ENCODE results near the gene SLC29A2. TPM values are rescaled to one million over a fixed set of nuclear protein-coding genes. Genes with fewer than 3 reads are reported as not detected.

Gene SLC29A2
- total and polyA plus RNA-seq, 2 of the 8 experiments (the other 6 are each of a cell fraction or from before 2014, with no cell fraction given), result 29.3 to 31.6 TPM

GRCh38 chr11:66408488-66409214, 37.1 kb upstream of the SLC29A2 start (continued):
- peak; percentile 43; the same call in 1 of the 2 replicates for TF ChIP-seq E2F6 (IDR thresholded peaks at IDR 0.05)
- no peak for TF ChIP-seq ZNF274 (IDR thresholded peaks at IDR 0.05; ENCODE audit: borderline replicate concordance, extremely low read depth, low read length)
- TF ChIP-seq TCF12 (IDR thresholded peaks at IDR 0.05; ENCODE audit: low read depth, low read length), result no peak
- TF ChIP-seq HDAC6 (IDR thresholded peaks at IDR 0.05; ENCODE audit: low read depth, low read length), result no peak
- no peak for TF ChIP-seq KDM5A (IDR thresholded peaks at IDR 0.05; ENCODE audit: low read length)
- TF ChIP-seq CTCF (IDR thresholded peaks at IDR 0.05; ENCODE audit: control extremely low read depth in 1 of 3, insufficient read depth in 1 of 3, low read depth in 1 of 3, low read length in 3 of 3), result peak; percentile 99 to 100 (median 100)
- TF ChIP-seq POLR2AphosphoS5 (IDR thresholded peaks at IDR 0.05; ENCODE audit: low read depth, low read length), result 0 out of 2 replicates have a peak, but pooled peaks have one; percentile 39
- TF ChIP-seq KDM4A (IDR thresholded peaks at IDR 0.05; ENCODE audit: low read depth, low read length, severe bottlenecking), result peak; percentile 61
- peak; percentile 10 for TF ChIP-seq NANOG (IDR thresholded peaks at IDR 0.05; ENCODE audit: insufficient read depth, low read depth, low read length, poor library complexity, severe bottlenecking)
- peak; percentile 66; the same call in 1 of the 2 replicates for TF ChIP-seq TBP (IDR thresholded peaks at IDR 0.05; ENCODE audit: low read depth, low read length)
- no peak for TF ChIP-seq RXRA (IDR thresholded peaks at IDR 0.05; ENCODE audit: insufficient read depth, low read depth, low read length)
- TF ChIP-seq CREB1 (IDR thresholded peaks at IDR 0.05), result peak; percentile 83
- TF ChIP-seq POLR2A (IDR thresholded peaks at IDR 0.05; ENCODE audit: control extremely low read depth in 1 of 2, low read depth in 2 of 2, low read length in 2 of 2), result peak in 1 of 2 experiments; percentile 54; a peak in 2 of 3 replicates
- no peak for TF ChIP-seq GTF2F1 (IDR thresholded peaks at IDR 0.05; ENCODE audit: borderline replicate concordance, low read depth, low read length)
- no peak for TF ChIP-seq PHF8 (conservative IDR thresholded peaks at IDR 0.05; ENCODE audit: low read depth, low read length)
- TF ChIP-seq HDAC2 (IDR thresholded peaks at IDR 0.05; ENCODE audit: borderline replicate concordance in 1 of 2, low read depth in 2 of 2, low read length in 2 of 2), result peak in 1 of 2 experiments; percentile 83; a peak in 2 of 4 replicates
- peak; percentile 97 for TF ChIP-seq SRF (IDR thresholded peaks at IDR 0.05; ENCODE audit: low read depth, low read length)
- TF ChIP-seq ASH2L (IDR thresholded peaks at IDR 0.05; ENCODE audit: low read length), result peak; percentile 85
- no peak for TF ChIP-seq MAFK (IDR thresholded peaks at IDR 0.05; ENCODE audit: low read depth, low read length)
- TF ChIP-seq CHD2 (IDR thresholded peaks at IDR 0.05; ENCODE audit: low read length), result peak; percentile 14; the same call in 1 of the 2 replicates
- TF ChIP-seq CEBPB (IDR thresholded peaks at IDR 0.05; ENCODE audit: low read depth, low read length), result peak; percentile 74
- 0 out of 2 replicates have a peak, but pooled peaks have one; percentile 51 for TF ChIP-seq TEAD4 (IDR thresholded peaks at IDR 0.05; ENCODE audit: low read depth, low read length)
